ENCODE results near the gene WHAMM.

GRCh38 chr15:82845686-82846085 lies 36.3 kb downstream of the WHAMM start:
- TF ChIP-seq CTCF (IDR thresholded peaks at IDR 0.05) (no peak), POLR2A (IDR thresholded peaks at IDR 0.05) (no peak)
